ENCODE data around the gene MMP13.
"Not testable (repeated sequence)": the region's sequence is repeated elsewhere in the genome, so short reads cannot be mapped to it uniquely, and the experiment has no call there.

Gene MMP13

GRCh38 chr11:102920118-102920684 lies 35.3 kb downstream of the MMP13 start:
- no peaks in the 10 kb centered on the region for H3K9me3 ChIP-seq (ENCODE audit: control insufficient read depth, low read length)
- H3K4me3 ChIP-seq (ENCODE audit: low read length): no peak overlapping the region
- H3K4me1 ChIP-seq (ENCODE audit: control insufficient read depth, insufficient read depth, low read length): peaks cover 18% of the 10 kb centered on the region
- H3K27me3 ChIP-seq (ENCODE audit: control insufficient read depth, insufficient read depth, low read length): no peaks in the 10 kb centered on the region
- no peaks in the 10 kb centered on the region for H3K36me3 ChIP-seq (ENCODE audit: control insufficient read depth, insufficient read depth, low read length)
- no peak overlapping the region for H3K9ac ChIP-seq (ENCODE audit: low read length)

- Histone ChIP-seq H3K27me3 (ENCODE audit: control insufficient read depth, insufficient read depth, low read length) (no peaks in the 10 kb centered on the region), H3K9ac (ENCODE audit: low read length) (no peak overlapping the region), H3K9me3 (ENCODE audit: control insufficient read depth, low read length) (no peaks in the 10 kb centered on the region), H3K4me1 (ENCODE audit: control insufficient read depth, insufficient read depth, low read length) (peaks cover 13% of the 10 kb centered on the region), H3K36me3 (ENCODE audit: control insufficient read depth, insufficient read depth, low read length) (no peaks in the 10 kb centered on the region), H3K4me3 (ENCODE audit: low read length) (no peak overlapping the region)
Observed at GRCh38 chr11:102915044-102915375, 40.5 kb downstream of the MMP13 start.

DNA sequence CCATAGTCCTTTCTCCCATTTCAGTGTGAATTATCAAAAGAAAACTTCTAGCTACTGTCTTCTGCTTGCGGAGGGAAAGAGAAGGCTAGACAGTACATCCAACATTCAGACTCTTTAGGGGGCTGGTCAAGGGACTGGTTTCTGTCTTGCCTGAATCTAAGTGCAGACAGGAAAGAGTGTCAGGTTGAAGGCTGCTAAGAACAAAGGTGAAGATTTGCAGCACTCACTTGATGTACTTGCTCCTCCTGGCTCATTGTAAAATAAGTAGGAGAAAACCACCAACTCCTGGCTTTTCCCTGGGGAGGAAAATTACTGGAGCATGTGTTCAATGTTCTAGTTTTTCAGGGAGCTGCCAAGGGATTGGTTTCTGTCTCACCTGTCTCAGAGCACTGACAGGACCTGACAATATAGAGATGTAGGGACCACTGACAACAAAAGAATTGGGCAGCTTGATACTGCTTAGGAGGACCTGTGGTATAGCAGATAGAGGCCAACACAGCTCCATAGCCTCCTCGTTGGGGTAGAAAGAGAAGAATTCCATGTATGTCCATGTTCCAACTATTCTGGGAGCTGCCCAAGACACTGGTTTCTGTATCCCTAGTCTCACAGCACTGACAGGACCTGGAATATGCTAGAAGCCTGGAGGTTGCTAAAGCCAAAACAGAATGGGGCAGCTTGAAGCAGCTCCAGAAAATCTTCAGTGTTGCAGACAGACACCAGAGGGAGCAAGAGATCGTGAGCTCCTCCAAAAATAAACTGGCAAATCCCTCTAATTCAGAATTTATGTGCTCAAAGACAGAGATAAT lies 41.1 kb downstream of the MMP13 start:
- Histone ChIP-seq H3K9ac (ENCODE audit: low read length) (no peak overlapping the region), H3K4me1 (ENCODE audit: control insufficient read depth, insufficient read depth, low read length) (peaks cover 13% of the 10 kb centered on the region), H3K9me3 (ENCODE audit: control insufficient read depth, low read length) (no peaks in the 10 kb centered on the region), H3K27me3 (ENCODE audit: control insufficient read depth, insufficient read depth, low read length) (no peaks in the 10 kb centered on the region), H3K36me3 (ENCODE audit: control insufficient read depth, insufficient read depth, low read length) (no peaks in the 10 kb centered on the region), H3K4me3 (ENCODE audit: low read length) (no peak overlapping the region)

- no peak overlapping the region for H3K4me3 ChIP-seq (ENCODE audit: low read length)
- peaks cover 13% of the 10 kb centered on the region for H3K4me1 ChIP-seq (ENCODE audit: control insufficient read depth, insufficient read depth, low read length)
Observed at GRCh38 chr11:102912482-102912830, 43.1 kb downstream of the MMP13 start.

GRCh38 chr11:102911758-102912481 lies 43.6 kb downstream of the MMP13 start:
- H3K36me3 ChIP-seq (ENCODE audit: control insufficient read depth, insufficient read depth, low read length): no peaks in the 10 kb centered on the region
- H3K9me3 ChIP-seq (ENCODE audit: control insufficient read depth, low read length): no peaks in the 10 kb centered on the region
- no peak overlapping the region for H3K9ac ChIP-seq (ENCODE audit: low read length)
- peaks cover 13% of the 10 kb centered on the region for H3K4me1 ChIP-seq (ENCODE audit: control insufficient read depth, insufficient read depth, low read length)
- no peaks in the 10 kb centered on the region for H3K27me3 ChIP-seq (ENCODE audit: control insufficient read depth, insufficient read depth, low read length)
- H3K4me3 ChIP-seq (ENCODE audit: low read length): no peak overlapping the region

More at GRCh38 chr11:102912482-102912830, 43.1 kb downstream of the MMP13 start:
- H3K9me3 ChIP-seq (ENCODE audit: control insufficient read depth, low read length): no peaks in the 10 kb centered on the region
- H3K36me3 ChIP-seq (ENCODE audit: control insufficient read depth, insufficient read depth, low read length): no peaks in the 10 kb centered on the region
- no peaks in the 10 kb centered on the region for H3K27me3 ChIP-seq (ENCODE audit: control insufficient read depth, insufficient read depth, low read length)
- no peak overlapping the region for H3K9ac ChIP-seq (ENCODE audit: low read length)

GRCh38 chr11:102905848-102906247 lies 49.7 kb downstream of the MMP13 start:
- H3K4me1 ChIP-seq (ENCODE audit: control insufficient read depth, insufficient read depth, low read length); H3K27me3 ChIP-seq (ENCODE audit: control insufficient read depth, insufficient read depth, low read length); H3K9me3 ChIP-seq (ENCODE audit: control insufficient read depth, low read length); H3K36me3 ChIP-seq (ENCODE audit: control insufficient read depth, insufficient read depth, low read length); H3K9ac ChIP-seq (ENCODE audit: low read length); H3K4me3 ChIP-seq (ENCODE audit: low read length): not testable (repeated sequence)

GRCh38 chr11:102903895-102904294 lies 51.6 kb downstream of the MMP13 start:
- H3K4me3 ChIP-seq (ENCODE audit: low read length); H3K27me3 ChIP-seq (ENCODE audit: control insufficient read depth, insufficient read depth, low read length); H3K9me3 ChIP-seq (ENCODE audit: control insufficient read depth, low read length); H3K4me1 ChIP-seq (ENCODE audit: control insufficient read depth, insufficient read depth, low read length); H3K9ac ChIP-seq (ENCODE audit: low read length); H3K36me3 ChIP-seq (ENCODE audit: control insufficient read depth, insufficient read depth, low read length): not testable (repeated sequence)

DNA sequence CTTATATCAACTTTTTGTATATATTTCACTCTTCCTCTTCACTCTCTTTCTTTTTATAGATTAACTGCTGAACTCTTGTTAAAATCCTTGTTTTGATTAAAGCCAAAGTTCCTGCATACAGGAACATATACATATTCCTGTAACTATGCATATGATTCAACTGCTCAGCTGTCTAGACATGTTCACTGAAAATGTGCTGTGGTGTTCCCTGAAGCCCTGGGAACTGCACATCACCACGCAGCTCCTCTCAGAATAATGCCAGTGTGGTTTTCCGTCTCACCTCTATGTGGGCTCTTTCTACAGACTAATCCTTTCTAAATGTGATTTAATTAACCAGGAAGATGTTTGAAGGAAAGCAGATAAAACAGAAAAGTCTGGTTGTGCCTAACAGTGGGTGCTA lies 55.2 kb downstream of the MMP13 start:
- no peaks in the 10 kb centered on the region for H3K9me3 ChIP-seq (ENCODE audit: control insufficient read depth, low read length)
- no peak overlapping the region for H3K9ac ChIP-seq (ENCODE audit: low read length)
- no peaks in the 10 kb centered on the region for H3K27me3 ChIP-seq (ENCODE audit: control insufficient read depth, insufficient read depth, low read length)
- H3K4me3 ChIP-seq (ENCODE audit: low read length): no peak overlapping the region
- H3K36me3 ChIP-seq (ENCODE audit: control insufficient read depth, insufficient read depth, low read length): no peaks in the 10 kb centered on the region
- H3K4me1 ChIP-seq (ENCODE audit: control insufficient read depth, insufficient read depth, low read length): no peaks in the 10 kb centered on the region

All from mucosa of stomach (tissue), 1 donor.